ENCODE results near the gene PEF1.

Gene PEF1

GRCh38 chr1:31584869-31585735 is 59.6 kb downstream of the PEF1 start:
- DNase-seq (ENCODE audit: low read depth in 2 of 2), result no peak

GRCh38 chr1:31583995-31584868 is 60.4 kb downstream of the PEF1 start:
- no peak for DNase-seq (ENCODE audit: low read depth in 2 of 2)

GRCh38 chr1:31583082-31583994 is 61.3 kb downstream of the PEF1 start:
- DNase-seq (ENCODE audit: low read depth in 2 of 2), result no peak

- DNase-seq (ENCODE audit: low read depth in 2 of 2), result no peak
Observed at GRCh38 chr1:31581821-31582810, 62.6 kb downstream of the PEF1 start.

GRCh38 chr1:31580891-31581603 is 63.6 kb downstream of the PEF1 start:
- no peak for DNase-seq (ENCODE audit: low read depth in 2 of 2)

GRCh38 chr1:31580513-31580870 is 64.2 kb downstream of the PEF1 start:
- no peak for DNase-seq (ENCODE audit: low read depth in 2 of 2)
